ENCODE results near the gene TMEM88. TPM values are rescaled to one million over a fixed set of nuclear protein-coding genes. Genes with fewer than 3 reads are reported as not detected.

TMEM88 gene
- total RNA-seq, 1 donor from 2014 or later = 26.3 TPM

DNA sequence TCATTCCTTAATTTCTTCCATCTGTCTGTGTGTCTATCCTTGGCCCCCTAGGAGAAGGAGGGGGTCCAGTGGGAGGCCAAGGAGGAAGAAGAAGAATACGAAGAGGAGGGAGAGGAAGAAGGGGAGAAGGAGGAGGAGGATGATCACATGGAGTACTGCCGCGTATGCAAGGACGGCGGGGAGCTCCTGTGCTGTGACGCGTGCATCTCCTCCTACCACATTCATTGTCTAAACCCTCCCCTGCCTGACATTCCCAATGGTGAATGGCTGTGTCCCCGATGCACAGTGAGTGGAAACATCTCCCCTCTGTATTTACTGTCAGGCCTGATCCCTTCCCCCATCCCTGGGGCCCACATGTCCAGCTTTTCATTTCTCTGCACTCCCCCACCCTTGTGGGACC is 40.0 kb downstream of the TMEM88 start:
- peaks cover 3% of the 10 kb centered on the region for H3K4me1 ChIP-seq
- TF ChIP-seq POLR2AphosphoS5 (IDR thresholded peaks at IDR 0.05; ENCODE audit: insufficient read depth in 1 of 2, low read depth in 1 of 2) (no peak), CTCF (IDR thresholded peaks at IDR 0.05) (no peak), POLR2A (IDR thresholded peaks at IDR 0.05) (no peak)
- no peak overlapping the region for H3K4me3 ChIP-seq
- peaks cover 0 to 88% of the 10 kb centered on the region in 2 donors for H3K36me3 ChIP-seq
- H3K9me3 ChIP-seq = no peaks in the 10 kb centered on the region
- no peak overlapping the region for H3K27ac ChIP-seq
- intact Hi-C loops (cut with DNase I) = no loop called here
- no peak for DNase-seq (ENCODE audit: extremely low spot score in 2 of 2)
- H3K27me3 ChIP-seq = no peaks in the 10 kb centered on the region

GRCh38 chr17:7897090-7897489 is 42.2 kb downstream of the TMEM88 start:
- Histone ChIP-seq H3K27ac (no peak overlapping the region), H3K27me3 (no peaks in the 10 kb centered on the region), H3K36me3 (peaks cover 0 to 94% of the 10 kb centered on the region in 2 donors), H3K9me3 (no peaks in the 10 kb centered on the region), H3K4me3 (no peak overlapping the region), H3K4me1 (no peaks in the 10 kb centered on the region)
- TF ChIP-seq POLR2AphosphoS5 (IDR thresholded peaks at IDR 0.05; ENCODE audit: insufficient read depth in 1 of 2, low read depth in 1 of 2) (no peak), POLR2A (IDR thresholded peaks at IDR 0.05) (no peak), CTCF (IDR thresholded peaks at IDR 0.05) (no peak)
- intact Hi-C loops (cut with DNase I) = no loop called here
- no peak for DNase-seq (ENCODE audit: extremely low spot score in 2 of 2)

DNA sequence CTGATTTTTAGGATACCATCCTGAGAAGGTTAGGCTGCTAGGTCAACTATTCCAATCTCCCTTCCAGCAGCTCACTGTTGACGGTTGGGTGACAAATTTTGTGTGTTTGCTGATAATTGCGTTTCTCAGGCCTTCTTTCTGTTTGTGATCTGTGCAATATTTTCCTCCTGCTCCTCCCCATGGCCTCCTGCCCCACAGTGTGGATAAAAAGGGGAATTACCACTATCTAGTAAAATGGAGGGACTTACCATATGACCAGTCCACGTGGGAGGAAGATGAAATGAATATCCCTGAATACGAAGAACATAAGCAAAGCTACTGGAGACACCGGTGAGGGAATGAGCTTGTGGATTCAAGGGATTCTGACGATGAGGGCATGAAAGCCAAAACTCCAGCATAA is 42.9 kb downstream of the TMEM88 start:
- no peaks in the 10 kb centered on the region for H3K27me3 ChIP-seq
- no peaks in the 10 kb centered on the region for H3K4me1 ChIP-seq
- peak in 1 of 3 experiments; percentile 27 for TF ChIP-seq CTCF (IDR thresholded peaks at IDR 0.05)
- no peak for TF ChIP-seq POLR2AphosphoS5 (IDR thresholded peaks at IDR 0.05; ENCODE audit: insufficient read depth in 1 of 2, low read depth in 1 of 2)
- TF ChIP-seq POLR2A (IDR thresholded peaks at IDR 0.05) = no peak
- no peak overlapping the region for H3K27ac ChIP-seq
- H3K4me3 ChIP-seq = no peak overlapping the region
- DNase-seq (ENCODE audit: extremely low spot score in 2 of 2) = no peak
- no peaks in the 10 kb centered on the region for H3K9me3 ChIP-seq
- peaks cover 0 to 96% of the 10 kb centered on the region in 2 donors for H3K36me3 ChIP-seq
- intact Hi-C loops (cut with DNase I) = no loop called here

- no peaks in the 10 kb centered on the region for H3K27me3 ChIP-seq
- intact Hi-C loops (cut with DNase I) = no loop called here
- peaks cover 0 to 100% of the 10 kb centered on the region in 2 donors for H3K36me3 ChIP-seq
- H3K4me3 ChIP-seq = no peak overlapping the region
- TF ChIP-seq POLR2AphosphoS5 (IDR thresholded peaks at IDR 0.05; ENCODE audit: insufficient read depth in 1 of 2, low read depth in 1 of 2) = no peak
- TF ChIP-seq CTCF (IDR thresholded peaks at IDR 0.05) = no peak
- TF ChIP-seq POLR2A (IDR thresholded peaks at IDR 0.05) = no peak
- DNase-seq (ENCODE audit: extremely low spot score in 2 of 2) = no peak
- no peak overlapping the region for H3K27ac ChIP-seq
- no peaks in the 10 kb centered on the region for H3K4me1 ChIP-seq
- no peaks in the 10 kb centered on the region for H3K9me3 ChIP-seq
Measured at GRCh38 chr17:7903154-7904103, 48.6 kb downstream of the TMEM88 start.

Other genes starting within 250 kb of the TMEM88 start
- 36.1 TPM for gene FXR2, start 240.2 kb upstream of the TMEM88 start, total RNA-seq
- 69.7 TPM for gene SAT2, start 227.2 kb upstream of the TMEM88 start, total RNA-seq
- gene SHBG, start 224.9 kb upstream of the TMEM88 start, total RNA-seq = not detected
- 2.7 TPM for gene ATP1B2, start 204.1 kb upstream of the TMEM88 start, total RNA-seq
- gene TP53, start 167.6 kb upstream of the TMEM88 start, total RNA-seq = 18.7 TPM
- gene WRAP53, start 166.6 kb upstream of the TMEM88 start, total RNA-seq = 7.6 TPM
- 2.7 TPM for gene EFNB3, start 149.9 kb upstream of the TMEM88 start, total RNA-seq
- 0.49 TPM for gene DNAH2, start 137.3 kb upstream of the TMEM88 start, total RNA-seq
- gene KDM6B, start 20.8 kb upstream of the TMEM88 start, total RNA-seq = 12.5 TPM
- 83.5 TPM for gene NAA38, start 2.5 kb downstream of the TMEM88 start, total RNA-seq
- gene CYB5D1, start 2.9 kb downstream of the TMEM88 start, total RNA-seq = 4.4 TPM
- gene CHD3, start 33.7 kb downstream of the TMEM88 start, total RNA-seq = 128 TPM
- gene RNF227, start 61.2 kb downstream of the TMEM88 start, total RNA-seq = 2.9 TPM
- 2.7 TPM for gene KCNAB3, start 74.8 kb downstream of the TMEM88 start, total RNA-seq
- 74.4 TPM for gene TRAPPC1, start 76.9 kb downstream of the TMEM88 start, total RNA-seq
- gene CNTROB, start 77.1 kb downstream of the TMEM88 start, total RNA-seq = 20.9 TPM
- gene GUCY2D, start 147.5 kb downstream of the TMEM88 start, total RNA-seq = not detected
- 28.7 TPM for gene ALOX15B, start 184.0 kb downstream of the TMEM88 start, total RNA-seq
- gene ALOX12B, start 232.7 kb downstream of the TMEM88 start, total RNA-seq = 15.0 TPM